Astrocyte (in vitro differentiated cells and primary cell): ENCODE data around the gene CORO2B. TPM values are rescaled to one million over a fixed set of nuclear protein-coding genes. Genes with fewer than 3 reads are reported as not detected.
A peak's percentile ranks its signal among the peaks of the same experiment; 100 is the strongest.

Source experiments
- DNase-seq: peaks from one replicate; pipeline ENCODE4 v3.0.0-alpha.2; 2010; ENCODE audit warnings: low read depth
- FAIRE-seq: peaks from 2 replicates; lab custom pipeline; 2011; peaks lifted over from hg19 to GRCh38; lab: Jason Lieb, UNC
- H2AFZ ChIP-seq: 2 replicates; pipeline ENCODE4 v1.6.0; 2012; ENCODE audit warnings: low read depth, low read length, inconsistent platforms
- H3K27ac ChIP-seq: 2 replicates; pipeline ENCODE4 v1.5.1; 2011; ENCODE audit warnings: low read depth, low read length, inconsistent platforms
- H3K27me3 ChIP-seq: 2 replicates; pipeline ENCODE4 v1.6.0; 2011; ENCODE audit warnings: low read length, inconsistent platforms; ENCODE audit not compliant: insufficient read depth
- H3K36me3 ChIP-seq: 2 replicates; pipeline ENCODE4 v1.5.1; 2011; ENCODE audit warnings: low read length, inconsistent platforms; ENCODE audit not compliant: insufficient read depth
- H3K4me1 ChIP-seq: 2 replicates; pipeline ENCODE4 v1.5.1; 2011; ENCODE audit warnings: low read length, inconsistent platforms; ENCODE audit not compliant: insufficient read depth
- H3K4me2 ChIP-seq: 2 replicates; pipeline ENCODE4 v1.6.0; 2012; ENCODE audit warnings: low read length, inconsistent platforms
- H3K4me3 ChIP-seq: 2 replicates; pipeline ENCODE4 v1.5.1; 2011; ENCODE audit warnings: low read depth, mild to moderate bottlenecking, low read length, inconsistent platforms; ENCODE audit not compliant: insufficient read depth
- H3K79me2 ChIP-seq: 2 replicates; pipeline ENCODE4 v1.6.0; 2012; ENCODE audit warnings: mild to moderate bottlenecking, low read length, inconsistent platforms; ENCODE audit not compliant: insufficient read depth
- H3K9ac ChIP-seq: 2 replicates; pipeline ENCODE4 v1.6.0; 2012; ENCODE audit warnings: mild to moderate bottlenecking, low read length, inconsistent platforms
- H3K9me3 ChIP-seq: 2 replicates; pipeline ENCODE4 v1.5.1; 2012; ENCODE audit warnings: low read depth, mild to moderate bottlenecking, low read length, inconsistent platforms; ENCODE audit not compliant: insufficient read depth
- H4K20me1 ChIP-seq: 2 replicates; pipeline ENCODE4 v1.6.0; 2012; ENCODE audit warnings: low read length, inconsistent platforms; ENCODE audit not compliant: insufficient read depth
- H3K27ac Mint-ChIP-seq: one replicate; pipeline ENCODE4 v1.8.0; 2021; ENCODE audit warnings: mild to moderate bottlenecking, mixed read lengths; ENCODE audit not compliant: unreplicated experiment
- H3K27me3 Mint-ChIP-seq: one replicate; pipeline ENCODE4 v1.8.0; 2021; ENCODE audit warnings: low read depth, mixed read lengths; ENCODE audit not compliant: unreplicated experiment
- H3K36me3 Mint-ChIP-seq: one replicate; pipeline ENCODE4 v1.8.0; 2021; ENCODE audit warnings: low read depth, mixed read lengths; ENCODE audit not compliant: unreplicated experiment
- H3K4me1 Mint-ChIP-seq: one replicate; pipeline ENCODE4 v1.8.0; 2021; ENCODE audit warnings: low read depth, mixed read lengths; ENCODE audit not compliant: unreplicated experiment
- H3K4me3 Mint-ChIP-seq: one replicate; pipeline ENCODE4 v1.8.0; 2021; ENCODE audit warnings: mild to moderate bottlenecking, moderate library complexity, mixed read lengths; ENCODE audit not compliant: unreplicated experiment
- H3K9me3 Mint-ChIP-seq: one replicate; pipeline ENCODE4 v1.8.0; 2021; ENCODE audit warnings: mild to moderate bottlenecking, mixed read lengths; ENCODE audit not compliant: unreplicated experiment
- EZH2 ChIP-seq: IDR thresholded peaks from 2 replicates; pipeline ENCODE4 v1.6.1; 2012; ENCODE audit warnings: mild to moderate bottlenecking, low read length, inconsistent platforms; ENCODE audit not compliant: insufficient read depth
- total RNA-seq: library from RNA; stranded (reverse); gene quantifications from 2 replicates; pipeline ENCODE4 v1.2.1, GENCODE V29; 2021
- TF ChIP-seq, protein P1 (sequence below): IDR thresholded peaks from 2 replicates; pipeline ENCODE4 v1.5.1; 2011; ENCODE audit warnings: low read depth, mild to moderate bottlenecking, inconsistent platforms, low read length, moderate library complexity; ENCODE audit not compliant: insufficient read depth

CORO2B gene
- total RNA-seq, 1 donor from 2014 or later = 7.4 TPM

DNA sequence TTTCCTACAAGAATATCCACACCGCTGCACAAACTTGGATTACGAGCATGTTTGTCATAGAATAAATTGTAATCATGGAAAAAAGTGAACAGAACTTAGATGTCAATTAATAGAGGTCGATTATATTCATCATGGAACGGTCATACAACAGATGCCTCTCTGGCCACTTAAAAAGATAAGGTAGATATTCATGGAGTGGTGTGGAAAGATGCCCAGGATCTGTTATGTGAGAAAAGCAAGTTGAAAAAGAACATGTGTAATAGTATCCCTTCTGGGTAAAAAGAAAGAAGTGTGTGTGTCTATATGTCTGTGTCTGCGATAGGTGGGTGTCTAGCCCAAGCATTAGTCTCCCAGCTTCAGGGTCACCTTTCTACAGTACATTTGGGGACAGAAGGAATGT is 128.6 kb downstream of the CORO2B start:
- no peak overlapping the region for H3K4me2 ChIP-seq
- Mint-ChIP-seq H3K27ac (no peak overlapping the region), H3K4me1 (no peaks in the 10 kb centered on the region), H3K9me3 (no peaks in the 10 kb centered on the region), H3K4me3 (no peak overlapping the region), H3K36me3 (peaks cover 9% of the 10 kb centered on the region), H3K27me3 (peaks cover 11% of the 10 kb centered on the region)
- no peak overlapping the region for H3K4me3 ChIP-seq
- H4K20me1 ChIP-seq = no peaks in the 10 kb centered on the region
- TF ChIP-seq, protein P1, sequence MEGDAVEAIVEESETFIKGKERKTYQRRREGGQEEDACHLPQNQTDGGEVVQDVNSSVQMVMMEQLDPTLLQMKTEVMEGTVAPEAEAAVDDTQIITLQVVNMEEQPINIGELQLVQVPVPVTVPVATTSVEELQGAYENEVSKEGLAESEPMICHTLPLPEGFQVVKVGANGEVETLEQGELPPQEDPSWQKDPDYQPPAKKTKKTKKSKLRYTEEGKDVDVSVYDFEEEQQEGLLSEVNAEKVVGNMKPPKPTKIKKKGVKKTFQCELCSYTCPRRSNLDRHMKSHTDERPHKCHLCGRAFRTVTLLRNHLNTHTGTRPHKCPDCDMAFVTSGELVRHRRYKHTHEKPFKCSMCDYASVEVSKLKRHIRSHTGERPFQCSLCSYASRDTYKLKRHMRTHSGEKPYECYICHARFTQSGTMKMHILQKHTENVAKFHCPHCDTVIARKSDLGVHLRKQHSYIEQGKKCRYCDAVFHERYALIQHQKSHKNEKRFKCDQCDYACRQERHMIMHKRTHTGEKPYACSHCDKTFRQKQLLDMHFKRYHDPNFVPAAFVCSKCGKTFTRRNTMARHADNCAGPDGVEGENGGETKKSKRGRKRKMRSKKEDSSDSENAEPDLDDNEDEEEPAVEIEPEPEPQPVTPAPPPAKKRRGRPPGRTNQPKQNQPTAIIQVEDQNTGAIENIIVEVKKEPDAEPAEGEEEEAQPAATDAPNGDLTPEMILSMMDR = no peak
- no peak for TF ChIP-seq EZH2
- no peaks in the 10 kb centered on the region for H3K79me2 ChIP-seq
- peaks cover 7% of the 10 kb centered on the region for H3K36me3 ChIP-seq
- no peaks in the 10 kb centered on the region for H3K27me3 ChIP-seq
- H3K4me1 ChIP-seq = no peaks in the 10 kb centered on the region
- H2AFZ ChIP-seq = no peak overlapping the region
- H3K9ac ChIP-seq = no peak overlapping the region
- FAIRE-seq (no peak), DNase-seq (peak; percentile 30)
- no peaks in the 10 kb centered on the region for H3K9me3 ChIP-seq
- no peak overlapping the region for H3K27ac ChIP-seq

DNA sequence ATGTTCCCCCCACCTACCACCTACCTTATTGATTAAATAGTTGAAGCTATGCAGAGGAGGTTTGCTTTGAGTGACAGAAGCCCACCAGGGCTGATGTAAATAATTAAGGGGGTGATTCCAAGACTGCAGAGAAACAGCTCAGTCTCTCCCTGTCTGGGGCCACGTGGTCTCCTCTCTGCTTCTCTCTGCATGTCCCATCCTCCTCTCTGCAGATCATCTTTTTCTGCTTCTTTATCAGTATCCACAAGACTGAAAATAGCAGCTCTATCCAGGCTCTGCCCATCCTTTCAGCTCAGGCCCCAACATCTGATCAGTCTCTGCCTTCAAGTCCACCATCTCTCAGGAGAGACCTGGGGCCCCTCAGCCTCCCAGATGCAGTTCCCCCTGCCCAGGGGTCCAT is 131.1 kb downstream of the CORO2B start:
- H3K4me1 Mint-ChIP-seq = no peaks in the 10 kb centered on the region

DNA sequence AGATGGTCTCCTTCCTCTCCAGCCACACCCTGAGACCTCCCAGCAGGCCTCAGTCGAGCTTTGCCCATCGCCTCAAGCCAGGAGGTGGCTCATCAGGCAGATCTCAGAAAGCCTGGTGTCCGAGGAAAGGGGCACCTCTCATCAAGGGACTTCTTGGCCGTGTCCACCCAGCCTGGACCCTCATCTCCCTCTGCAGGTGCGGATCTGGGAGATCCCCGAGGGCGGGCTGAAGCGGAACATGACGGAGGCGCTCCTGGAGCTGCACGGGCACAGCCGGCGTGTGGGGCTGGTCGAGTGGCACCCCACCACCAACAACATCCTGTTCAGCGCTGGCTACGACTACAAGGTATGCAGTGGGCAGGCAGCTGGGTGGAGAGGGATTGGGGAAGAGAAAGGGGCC is 131.7 kb downstream of the CORO2B start:
- Mint-ChIP-seq H3K9me3 (no peaks in the 10 kb centered on the region), H3K36me3 (peaks cover 19% of the 10 kb centered on the region), H3K4me1 (no peaks in the 10 kb centered on the region), H3K27ac (no peak overlapping the region), H3K4me3 (no peak overlapping the region), H3K27me3 (peaks cover 7% of the 10 kb centered on the region)
- no peaks in the 10 kb centered on the region for H3K27me3 ChIP-seq
- no peaks in the 10 kb centered on the region for H4K20me1 ChIP-seq
- TF ChIP-seq, protein P1 = no peak
- TF ChIP-seq EZH2 = no peak
- no peak overlapping the region for H3K4me2 ChIP-seq
- no peaks in the 10 kb centered on the region for H3K79me2 ChIP-seq
- no peak overlapping the region for H3K4me3 ChIP-seq
- H3K27ac ChIP-seq = no peak overlapping the region
- no peak overlapping the region for H3K9ac ChIP-seq
- H2AFZ ChIP-seq = no peak overlapping the region
- no peaks in the 10 kb centered on the region for H3K9me3 ChIP-seq
- H3K4me1 ChIP-seq = no peaks in the 10 kb centered on the region
- no peak for FAIRE-seq
- no peak for DNase-seq
- peaks cover 7% of the 10 kb centered on the region for H3K36me3 ChIP-seq

More for the DNA sequence above, 131.1 kb downstream of the CORO2B start:
- Histone ChIP-seq H2AFZ (no peak overlapping the region), H3K4me2 (no peak overlapping the region), H3K9ac (no peak overlapping the region), H3K4me1 (no peaks in the 10 kb centered on the region), H3K9me3 (no peaks in the 10 kb centered on the region), H3K27me3 (no peaks in the 10 kb centered on the region), H3K36me3 (peaks cover 7% of the 10 kb centered on the region), H3K79me2 (no peaks in the 10 kb centered on the region), H4K20me1 (no peaks in the 10 kb centered on the region), H3K4me3 (no peak overlapping the region), H3K27ac (no peak overlapping the region)
- Mint-ChIP-seq H3K27me3 (peaks cover 7% of the 10 kb centered on the region), H3K9me3 (no peaks in the 10 kb centered on the region), H3K36me3 (peaks cover 16% of the 10 kb centered on the region), H3K4me3 (no peak overlapping the region), H3K27ac (no peak overlapping the region)
- DNase-seq = no peak
- no peak for FAIRE-seq
- TF ChIP-seq, protein P1 = no peak
- TF ChIP-seq EZH2 = no peak
